GM18951 (cell line): ENCODE measurements around the gene SEMA6A.

Source experiments
- POLR2A ChIP-seq: IDR thresholded peaks from 4 replicates; pipeline ENCODE4 v1.6.1; 2011; ENCODE audit warnings: mild to moderate bottlenecking; ENCODE audit not compliant: insufficient read length, insufficient read depth; ENCODE audit errors: extremely low read depth
- in situ Hi-C: fragments of 300-500 bp; cut with MboI; formaldehyde crosslinking; loops from one replicate; pipeline ENCODE4 v1.12.0; 2022; ENCODE audit warnings: low sequenced_read_pairs, mixed read lengths, inconsistent platforms; ENCODE audit not compliant: unreplicated experiment

The SEMA6A gene

DNA sequence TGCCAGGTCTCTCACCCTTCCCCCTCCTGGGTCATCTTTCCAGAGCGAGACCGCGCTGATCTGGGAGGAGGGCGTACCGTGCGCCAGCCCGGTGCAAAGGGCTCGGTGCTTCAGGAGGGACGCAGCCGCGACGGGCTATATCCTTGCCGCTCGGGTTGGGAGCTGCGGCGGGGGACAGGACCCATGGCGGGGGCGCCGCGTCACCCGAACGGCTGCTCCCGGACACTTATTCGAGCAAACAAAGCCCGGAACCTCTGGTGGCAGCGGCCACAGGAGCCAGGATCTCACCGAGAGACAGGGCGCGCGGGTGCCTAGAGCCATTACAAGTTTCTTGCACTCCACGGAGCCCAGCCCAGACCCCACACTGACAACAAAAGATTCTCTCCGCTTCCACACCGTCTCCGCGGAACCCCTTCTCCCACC, 1.3 kb downstream of the SEMA6A start:
- no peak for TF ChIP-seq POLR2A
- in situ Hi-C loops, result loop anchor here (10.0 to 25.0 kb wide), 2 partner anchors 372 to 436 kb away; no protein-coding TSS in a partner anchor

DNA sequence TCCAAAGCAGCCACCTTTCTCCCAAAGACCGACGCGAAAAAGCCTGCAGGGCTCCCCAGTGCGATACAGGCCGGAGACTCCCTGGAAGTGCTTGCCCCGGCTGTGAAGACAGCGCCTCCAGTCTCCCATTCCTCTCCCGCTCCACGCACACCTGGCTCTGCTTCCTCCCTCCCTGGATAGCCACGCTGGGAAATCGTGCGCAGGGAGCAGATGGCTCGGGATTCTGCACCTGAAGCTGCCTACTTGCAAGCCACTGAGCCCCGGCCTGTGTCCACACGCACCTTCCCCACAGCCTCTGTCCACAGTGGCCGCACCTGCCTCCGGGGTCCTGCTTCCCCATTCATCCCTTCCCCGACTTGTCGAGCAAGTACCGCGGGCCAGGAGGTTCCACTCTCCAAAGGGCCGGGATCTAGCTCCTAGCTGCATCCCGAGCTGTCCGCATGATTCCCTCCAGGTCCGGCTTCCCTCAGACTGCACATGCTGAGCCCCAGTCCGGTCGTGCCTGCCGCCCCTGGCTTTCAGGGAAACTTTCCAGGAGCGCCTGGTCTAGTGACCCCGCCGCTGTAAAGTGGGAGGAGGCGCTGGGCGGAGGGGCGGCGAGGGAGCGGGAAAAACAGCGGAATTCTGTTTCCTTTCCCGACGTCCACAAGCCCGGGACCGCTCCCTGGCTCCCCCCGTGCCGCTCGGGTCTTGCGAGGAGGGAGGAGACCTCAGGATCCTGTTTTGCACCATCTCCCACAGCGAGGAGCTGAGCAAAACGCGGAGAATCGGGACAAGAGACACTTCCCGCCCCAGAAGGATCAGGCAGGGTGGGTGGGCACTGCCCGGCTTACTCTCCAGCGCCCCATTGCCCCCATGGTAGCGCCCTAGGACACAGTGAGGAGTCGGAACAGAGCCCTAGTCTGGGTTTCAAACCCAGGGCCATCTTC, 2.0 kb downstream of the SEMA6A start:
- TF ChIP-seq POLR2A, result no peak
- in situ Hi-C loops, result loop anchor here (10.0 to 25.0 kb wide), 2 partner anchors 372 to 435 kb away; no protein-coding TSS in a partner anchor

DNA sequence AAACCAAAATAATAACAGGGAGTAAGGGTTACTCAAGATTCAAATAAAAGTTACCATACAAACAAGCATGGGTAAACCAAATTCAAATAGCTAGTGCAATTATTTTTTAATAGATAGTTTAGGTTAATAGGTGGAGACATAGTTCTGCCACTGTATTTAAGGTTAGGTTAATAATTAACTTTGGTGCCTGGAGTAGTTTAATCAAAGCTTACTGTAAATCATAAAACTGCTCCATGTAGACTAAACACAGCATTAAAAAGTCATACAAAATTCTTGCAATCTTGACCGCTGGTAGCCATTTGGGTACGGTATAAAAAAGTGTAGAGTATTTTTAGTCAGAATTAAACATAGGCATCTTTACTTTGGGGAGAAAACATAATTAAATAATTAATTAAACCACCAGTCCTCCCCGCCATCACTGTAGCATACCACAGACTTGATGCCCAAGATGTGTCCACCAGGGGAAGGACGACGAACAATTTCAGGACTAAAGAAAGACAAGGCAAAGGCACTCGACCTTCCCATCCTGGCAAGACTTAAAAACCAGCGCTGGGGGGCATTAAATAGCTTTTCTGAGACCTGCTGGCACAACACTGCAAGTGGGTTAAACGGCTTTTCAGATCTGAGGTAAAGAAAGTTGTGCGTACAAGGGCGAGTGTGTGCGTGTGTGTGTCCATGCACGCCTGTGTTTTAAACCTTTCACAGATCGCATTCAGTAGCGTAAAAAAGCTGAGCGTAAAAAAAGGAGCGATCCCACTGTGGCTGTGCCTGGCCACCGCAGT, 2.9 kb downstream of the SEMA6A start:
- in situ Hi-C loops, result loop anchor here (10.0 to 25.0 kb wide), 2 partner anchors 373 to 434 kb away; no protein-coding TSS in a partner anchor
- no peak for TF ChIP-seq POLR2A

DNA sequence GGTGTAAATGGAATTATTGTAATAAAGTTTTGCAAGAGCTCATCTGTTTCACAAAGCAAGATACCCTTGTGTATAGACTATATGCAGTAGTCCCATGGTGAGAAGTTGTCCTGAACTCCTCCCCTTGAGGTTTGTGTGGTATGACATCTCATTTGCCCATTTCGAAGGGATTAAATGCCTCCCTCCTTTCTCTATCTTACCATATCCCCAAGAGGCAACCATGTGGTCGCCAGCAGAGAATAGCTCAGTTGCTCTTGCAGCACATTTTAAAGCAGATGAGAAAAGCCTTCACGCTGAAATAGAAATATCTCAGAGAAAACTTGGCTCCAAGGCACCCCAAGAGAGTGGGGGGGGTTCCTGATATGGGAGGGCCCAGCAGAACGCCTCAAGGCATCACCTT, 4.6 kb downstream of the SEMA6A start:
- no peak for TF ChIP-seq POLR2A
- in situ Hi-C loops, result loop anchor here (10.0 to 25.0 kb wide), 2 partner anchors 375 to 433 kb away; no protein-coding TSS in a partner anchor

DNA sequence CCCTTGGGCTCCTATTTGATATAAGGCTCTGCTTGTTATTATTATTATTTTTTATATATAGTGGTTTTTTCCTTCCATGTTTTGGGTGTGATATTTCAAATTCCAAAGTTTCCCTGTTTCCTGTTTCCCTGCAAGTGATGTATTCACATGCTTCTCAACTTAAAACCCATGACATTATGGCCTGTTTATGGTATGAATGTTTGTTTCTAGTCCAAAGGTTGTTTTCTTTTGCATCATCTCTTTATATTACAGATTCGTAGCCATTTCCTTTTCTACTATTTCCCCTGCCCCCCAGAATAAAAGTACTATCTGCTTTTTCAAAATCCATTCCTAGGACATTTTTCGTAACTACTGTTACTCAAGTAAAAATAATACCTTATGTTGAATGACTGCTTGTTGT, 7.5 kb downstream of the SEMA6A start:
- no peak for TF ChIP-seq POLR2A
- in situ Hi-C loops, result loop anchor here (25.0 kb wide), 1 partner anchor 430 kb away; no protein-coding TSS in a partner anchor

DNA sequence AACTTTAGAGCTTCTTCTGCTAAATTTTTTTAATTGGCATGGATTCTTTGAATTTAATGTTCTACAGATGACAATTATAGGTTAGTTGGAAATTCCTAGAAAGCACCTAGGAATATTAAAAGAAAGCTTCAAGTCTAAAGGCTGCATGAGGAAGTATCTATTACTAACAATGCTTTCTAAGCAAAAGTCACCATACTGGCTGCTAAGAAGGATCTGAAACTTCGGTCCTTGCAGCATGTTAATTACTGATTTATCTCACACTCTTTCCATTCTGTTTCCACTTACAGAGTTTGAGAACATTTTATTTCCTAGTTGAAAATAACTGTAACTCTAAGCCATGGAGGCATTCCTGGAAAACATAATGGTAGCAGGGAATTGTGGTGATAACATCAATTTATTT, 8.4 kb downstream of the SEMA6A start:
- in situ Hi-C loops, result loop anchor here (25.0 kb wide), 1 partner anchor 429 kb away; no protein-coding TSS in a partner anchor
- no peak for TF ChIP-seq POLR2A

DNA sequence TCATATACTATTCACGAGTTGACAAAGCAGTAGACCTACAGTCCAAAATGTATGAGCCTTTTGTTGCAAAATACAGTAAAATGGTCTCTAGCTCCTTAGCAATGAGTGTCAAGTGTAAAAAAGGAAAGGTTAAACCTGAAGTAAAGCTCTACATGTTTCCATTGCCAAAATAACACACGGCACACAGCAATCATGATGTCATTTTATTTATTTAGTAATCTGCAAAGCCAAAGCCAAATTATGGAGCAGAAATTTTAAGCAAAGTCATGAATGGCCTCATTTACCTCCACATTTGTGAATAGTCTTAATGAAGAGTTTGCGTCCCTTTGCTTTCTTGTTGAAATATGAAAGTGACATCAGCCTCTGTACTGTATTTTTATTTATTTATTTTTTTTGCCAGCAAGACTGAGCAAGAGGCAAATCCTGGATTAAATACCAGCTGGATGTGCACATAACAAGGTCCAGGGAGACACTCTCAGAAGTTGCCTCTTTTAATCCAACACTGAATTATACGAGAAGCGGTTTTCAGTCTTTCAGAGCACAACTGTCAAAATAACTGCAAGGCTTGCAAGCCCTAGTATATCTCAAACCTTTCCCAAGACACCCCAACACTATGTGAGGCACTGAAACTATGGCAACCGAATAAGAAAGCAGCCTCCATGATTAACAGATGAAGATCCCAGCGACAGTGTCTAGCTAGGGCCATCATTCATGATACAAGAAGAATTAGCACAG, 9.7 kb downstream of the SEMA6A start:
- in situ Hi-C loops, result loop anchor here (25.0 kb wide), 1 partner anchor 428 kb away; no protein-coding TSS in a partner anchor

DNA sequence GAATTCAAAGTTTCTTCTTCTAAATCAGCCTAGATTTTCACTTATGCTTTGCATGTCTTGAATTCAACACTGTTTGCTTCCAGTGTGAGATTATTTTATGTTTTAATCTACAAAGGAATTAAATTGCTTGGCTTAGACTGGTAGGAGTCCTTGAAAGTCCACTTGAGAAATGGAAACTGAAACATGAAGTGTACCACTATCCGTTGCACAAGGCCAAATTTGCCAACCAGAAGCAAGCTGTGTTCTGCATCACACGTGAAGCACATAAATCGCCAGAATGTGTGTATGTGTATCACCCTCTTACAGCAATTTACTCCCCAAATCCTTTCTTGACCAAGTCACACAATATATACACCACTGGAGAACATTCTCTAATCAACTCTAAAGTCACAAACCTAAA, 10.3 kb downstream of the SEMA6A start:
- no peak for TF ChIP-seq POLR2A
- in situ Hi-C loops, result loop anchor here (25.0 kb wide), 1 partner anchor 427 kb away; no protein-coding TSS in a partner anchor

More for the DNA sequence above, 9.7 kb downstream of the SEMA6A start:
- no peak for TF ChIP-seq POLR2A

DNA sequence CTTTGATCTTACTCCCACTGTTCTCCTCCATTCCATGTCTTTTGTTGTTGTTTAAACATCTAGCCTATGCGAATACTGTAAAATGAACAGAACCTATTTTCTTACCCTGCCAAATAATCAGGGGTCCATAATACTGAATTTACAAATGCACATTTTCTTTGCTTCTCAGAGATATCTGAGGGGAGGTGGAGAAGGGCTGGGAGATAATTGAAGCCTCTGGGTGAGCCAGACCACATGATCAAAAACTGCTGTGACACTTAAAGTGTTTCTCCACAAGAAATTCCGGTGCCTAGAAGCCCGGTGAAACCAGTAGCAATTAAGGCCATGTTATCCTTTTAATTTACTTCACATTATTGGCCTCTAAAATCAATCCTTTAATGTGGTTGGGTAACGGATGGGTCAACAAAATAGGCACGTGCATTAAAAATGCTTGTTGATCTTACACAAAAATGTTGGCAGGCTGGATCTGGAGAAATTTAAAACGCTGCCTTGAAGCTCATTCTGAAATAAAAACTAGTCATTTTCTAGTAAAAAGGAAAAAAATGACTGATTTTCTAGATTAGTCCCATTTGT, 10.8 kb downstream of the SEMA6A start:
- TF ChIP-seq POLR2A, result no peak
- in situ Hi-C loops, result loop anchor here (25.0 kb wide), 1 partner anchor 427 kb away; no protein-coding TSS in a partner anchor

DNA sequence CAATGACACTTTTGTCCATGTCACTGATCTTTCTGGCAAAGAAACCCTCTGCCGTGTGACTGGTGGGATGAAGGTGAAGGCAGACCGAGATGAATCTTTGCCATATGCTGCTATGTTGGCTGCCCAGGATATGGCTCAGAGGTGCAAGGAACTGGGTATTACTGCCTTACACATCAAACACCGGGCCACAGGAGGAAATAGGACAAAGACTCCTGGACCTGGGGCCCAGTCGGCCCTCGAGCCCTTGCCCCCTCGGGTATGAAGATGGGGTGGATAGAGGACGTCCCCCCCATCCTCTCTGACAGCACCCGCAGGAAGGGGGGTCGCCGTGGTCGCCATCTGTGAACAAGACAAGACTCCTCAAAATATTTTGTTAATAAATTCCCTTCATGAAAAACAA, 12.0 kb downstream of the SEMA6A start:
- in situ Hi-C loops, result loop anchor here (25.0 kb wide), 1 partner anchor 425 kb away; no protein-coding TSS in a partner anchor
- TF ChIP-seq POLR2A, result no peak

DNA sequence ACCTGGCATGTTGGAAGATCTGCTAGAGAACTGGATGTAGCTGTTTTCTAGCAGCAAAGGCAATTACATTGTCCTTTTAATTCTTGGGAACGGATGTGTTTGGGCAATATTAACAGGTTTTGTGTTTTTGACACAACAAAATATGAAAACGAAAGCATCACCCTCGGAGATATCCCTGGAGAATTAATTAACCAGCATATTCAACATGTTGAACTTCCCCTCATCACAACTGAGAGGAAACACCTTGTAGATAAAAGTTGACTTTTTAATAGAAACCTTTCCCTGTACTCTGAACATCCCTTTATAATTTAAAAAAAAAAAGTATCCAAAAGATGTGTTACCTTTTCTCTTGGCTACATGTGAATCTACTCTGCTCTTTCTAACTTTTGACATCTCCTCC, 13.0 kb downstream of the SEMA6A start:
- TF ChIP-seq POLR2A, result no peak
- in situ Hi-C loops, result loop anchor here (25.0 kb wide), 1 partner anchor 424 kb away; no protein-coding TSS in a partner anchor

DNA sequence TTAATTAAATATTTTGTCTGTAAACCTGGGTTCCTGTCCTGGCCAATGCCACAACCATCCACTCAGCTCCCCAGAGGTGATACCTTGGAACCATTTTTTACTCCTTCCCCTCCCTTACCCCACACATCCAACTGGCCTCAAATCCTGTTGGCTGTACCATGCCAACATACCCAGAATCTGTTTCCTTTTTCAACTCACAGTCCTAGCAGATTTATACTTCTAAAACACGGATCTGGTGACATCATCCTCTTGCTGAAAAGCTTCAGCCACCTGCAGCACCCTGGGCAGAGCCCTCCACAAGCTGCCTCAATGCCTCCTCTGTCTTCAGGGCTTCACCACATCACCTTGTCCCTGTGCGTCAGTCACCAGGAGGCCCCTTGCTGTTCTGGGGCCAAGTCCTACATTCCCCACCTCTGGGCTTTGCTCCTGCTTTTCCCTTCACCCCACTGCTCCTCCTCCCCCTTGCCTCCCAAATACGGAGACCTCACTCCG, 14.9 kb downstream of the SEMA6A start:
- in situ Hi-C loops, result loop anchor here (25.0 kb wide), 1 partner anchor 422 kb away; no protein-coding TSS in a partner anchor
- TF ChIP-seq POLR2A, result no peak
